ENCODE data around the gene MOB2.

Gene MOB2

DNA sequence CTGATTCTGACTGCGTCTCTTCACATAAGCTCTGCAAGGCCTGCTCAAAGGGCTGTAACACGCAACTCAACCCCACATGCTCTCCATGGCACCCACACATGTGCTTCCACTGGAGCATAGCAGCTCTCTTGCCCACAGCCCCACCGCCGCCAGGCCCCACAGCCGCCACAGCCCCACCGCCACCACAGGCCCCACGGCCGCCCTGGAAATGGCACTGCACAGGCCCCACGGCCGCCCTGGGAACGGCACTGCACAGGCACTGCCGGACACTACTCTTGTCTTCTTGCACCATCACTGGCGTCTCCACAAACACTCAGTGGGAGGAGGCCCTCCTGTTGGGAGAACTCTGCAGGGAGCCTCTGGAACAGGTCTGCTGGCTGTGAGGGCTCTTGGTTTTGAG is 8.6 kb downstream of the MOB2 start:
- Histone ChIP-seq H3K9me3 (ENCODE audit: insufficient read depth, low read depth, low read length) (no peaks in the 10 kb centered on the region), H3K4me3 (ENCODE audit: low read length, poor library complexity, severe bottlenecking) (no peak overlapping the region), H3F3A (ENCODE audit: low read depth) (no peaks in the 10 kb centered on the region), H3K27me3 (ENCODE audit: insufficient read depth, low read length, poor library complexity, severe bottlenecking) (no peaks in the 10 kb centered on the region), H3K4me2 (ENCODE audit: low read depth, low read length, poor library complexity, severe bottlenecking) (no peak overlapping the region), H3K36me3 (ENCODE audit: insufficient read depth, low read length) (peaks cover 54% of the 10 kb centered on the region; the same call in 1 of the 2 replicates), H3K79me2 (ENCODE audit: insufficient read depth, low read length) (no peaks in the 10 kb centered on the region), H4K20me1 (ENCODE audit: insufficient read depth, low read length, poor library complexity, severe bottlenecking) (no peaks in the 10 kb centered on the region), H3K9ac (ENCODE audit: low read depth, low read length, poor library complexity, severe bottlenecking) (no peak overlapping the region), H3K9me2 (replicated peaks; ENCODE audit: low read depth, low read length) (no peaks in the 10 kb centered on the region), H3K4me1 (ENCODE audit: insufficient read depth, low read length, poor library complexity, severe bottlenecking) (peaks cover 5% of the 10 kb centered on the region), H2AFZ (ENCODE audit: low read length) (no peak overlapping the region)
- TF ChIP-seq, protein P1, sequence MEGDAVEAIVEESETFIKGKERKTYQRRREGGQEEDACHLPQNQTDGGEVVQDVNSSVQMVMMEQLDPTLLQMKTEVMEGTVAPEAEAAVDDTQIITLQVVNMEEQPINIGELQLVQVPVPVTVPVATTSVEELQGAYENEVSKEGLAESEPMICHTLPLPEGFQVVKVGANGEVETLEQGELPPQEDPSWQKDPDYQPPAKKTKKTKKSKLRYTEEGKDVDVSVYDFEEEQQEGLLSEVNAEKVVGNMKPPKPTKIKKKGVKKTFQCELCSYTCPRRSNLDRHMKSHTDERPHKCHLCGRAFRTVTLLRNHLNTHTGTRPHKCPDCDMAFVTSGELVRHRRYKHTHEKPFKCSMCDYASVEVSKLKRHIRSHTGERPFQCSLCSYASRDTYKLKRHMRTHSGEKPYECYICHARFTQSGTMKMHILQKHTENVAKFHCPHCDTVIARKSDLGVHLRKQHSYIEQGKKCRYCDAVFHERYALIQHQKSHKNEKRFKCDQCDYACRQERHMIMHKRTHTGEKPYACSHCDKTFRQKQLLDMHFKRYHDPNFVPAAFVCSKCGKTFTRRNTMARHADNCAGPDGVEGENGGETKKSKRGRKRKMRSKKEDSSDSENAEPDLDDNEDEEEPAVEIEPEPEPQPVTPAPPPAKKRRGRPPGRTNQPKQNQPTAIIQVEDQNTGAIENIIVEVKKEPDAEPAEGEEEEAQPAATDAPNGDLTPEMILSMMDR (conservative IDR thresholded peaks at IDR 0.05; ENCODE audit: low read length) = no peak
- TF ChIP-seq EZH2phosphoT487 (IDR thresholded peaks at IDR 0.05; ENCODE audit: borderline replicate concordance) = no peak

DNA sequence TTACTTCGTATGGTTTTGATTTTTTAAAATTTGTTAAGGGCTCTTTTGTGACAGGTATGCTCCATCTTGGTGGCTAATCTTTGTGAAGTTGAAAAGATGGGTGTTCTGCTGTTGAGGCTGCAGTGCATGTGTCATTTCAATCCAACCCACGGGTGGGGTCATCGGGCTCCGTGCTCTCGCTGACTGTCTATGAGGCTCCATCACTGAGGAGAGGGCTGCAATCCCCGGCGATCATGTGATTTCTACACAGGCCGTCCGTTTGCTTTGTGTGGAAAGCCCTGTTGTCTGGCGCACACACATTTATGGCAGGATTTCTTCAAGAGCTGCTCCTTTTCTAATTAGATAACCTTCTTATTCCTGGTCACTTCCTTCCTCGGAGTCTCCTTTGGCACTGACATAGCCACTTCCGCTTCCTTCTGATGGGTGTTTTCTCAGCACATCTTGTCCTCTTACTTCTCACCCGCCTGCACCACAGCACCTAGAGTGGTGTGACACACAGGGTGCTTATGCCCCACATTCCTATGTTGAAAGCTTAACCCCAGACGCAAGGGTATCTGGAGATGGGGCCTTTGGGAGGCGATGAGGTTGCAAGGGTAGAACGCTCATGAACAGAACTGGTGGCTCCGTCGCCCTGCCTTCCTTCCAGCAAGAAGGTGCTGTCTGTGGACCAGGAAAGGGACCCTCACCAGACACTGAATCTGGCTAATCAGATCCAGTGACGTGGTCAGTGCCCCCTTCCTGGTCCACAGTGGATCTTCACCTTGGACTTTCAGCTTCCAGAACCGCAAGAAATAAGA is 9.4 kb downstream of the MOB2 start:
- no peak overlapping the region for H3K9ac ChIP-seq (ENCODE audit: low read depth, low read length, poor library complexity, severe bottlenecking)
- H4K20me1 ChIP-seq (ENCODE audit: insufficient read depth, low read length, poor library complexity, severe bottlenecking) = no peaks in the 10 kb centered on the region
- H3K4me1 ChIP-seq (ENCODE audit: insufficient read depth, low read length, poor library complexity, severe bottlenecking) = peaks cover 5% of the 10 kb centered on the region
- no peak overlapping the region for H3K4me3 ChIP-seq (ENCODE audit: low read length, poor library complexity, severe bottlenecking)
- no peaks in the 10 kb centered on the region for H3K9me3 ChIP-seq (ENCODE audit: insufficient read depth, low read depth, low read length)
- H3K79me2 ChIP-seq (ENCODE audit: insufficient read depth, low read length) = no peaks in the 10 kb centered on the region
- no peak overlapping the region for H3K4me2 ChIP-seq (ENCODE audit: low read depth, low read length, poor library complexity, severe bottlenecking)
- H3K36me3 ChIP-seq (ENCODE audit: insufficient read depth, low read length) = peaks cover 54% of the 10 kb centered on the region; the same call in 1 of the 2 replicates
- no peak for TF ChIP-seq EZH2phosphoT487 (IDR thresholded peaks at IDR 0.05; ENCODE audit: borderline replicate concordance)
- TF ChIP-seq, protein P1 (conservative IDR thresholded peaks at IDR 0.05; ENCODE audit: low read length) = no peak
- H3K27me3 ChIP-seq (ENCODE audit: insufficient read depth, low read length, poor library complexity, severe bottlenecking) = no peaks in the 10 kb centered on the region
- H2AFZ ChIP-seq (ENCODE audit: low read length) = no peak overlapping the region
- H3F3A ChIP-seq (ENCODE audit: low read depth) = no peaks in the 10 kb centered on the region
- H3K9me2 ChIP-seq (replicated peaks; ENCODE audit: low read depth, low read length) = no peaks in the 10 kb centered on the region

DNA sequence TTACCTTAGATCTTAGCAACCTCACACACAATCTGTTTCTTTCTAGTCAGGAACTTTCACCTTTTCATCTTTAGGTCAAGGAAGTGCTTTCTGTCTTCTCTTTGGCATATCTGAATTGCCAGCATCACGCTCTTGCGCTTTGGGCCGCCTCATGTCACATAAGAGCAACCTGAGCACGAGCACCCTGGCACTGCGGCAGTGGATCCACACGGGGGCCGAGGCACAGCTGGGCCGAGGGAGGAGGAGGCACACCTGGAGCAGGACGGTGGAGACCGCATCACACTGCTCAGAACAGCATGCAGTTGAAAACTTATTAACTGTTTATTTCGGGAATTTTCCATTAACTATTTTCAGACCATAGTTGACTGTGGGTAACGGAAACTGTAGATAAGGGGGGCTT is 10.7 kb downstream of the MOB2 start:
- H3K4me3 ChIP-seq (ENCODE audit: low read length, poor library complexity, severe bottlenecking) = no peak overlapping the region
- no peaks in the 10 kb centered on the region for H3K9me2 ChIP-seq (replicated peaks; ENCODE audit: low read depth, low read length)
- no peak overlapping the region for H3K4me2 ChIP-seq (ENCODE audit: low read depth, low read length, poor library complexity, severe bottlenecking)
- no peaks in the 10 kb centered on the region for H4K20me1 ChIP-seq (ENCODE audit: insufficient read depth, low read length, poor library complexity, severe bottlenecking)
- H3K9ac ChIP-seq (ENCODE audit: low read depth, low read length, poor library complexity, severe bottlenecking) = no peak overlapping the region
- H3K79me2 ChIP-seq (ENCODE audit: insufficient read depth, low read length) = no peaks in the 10 kb centered on the region
- TF ChIP-seq, protein P1 (conservative IDR thresholded peaks at IDR 0.05; ENCODE audit: low read length) = no peak
- TF ChIP-seq EZH2phosphoT487 (IDR thresholded peaks at IDR 0.05; ENCODE audit: borderline replicate concordance) = no peak
- H3K9me3 ChIP-seq (ENCODE audit: insufficient read depth, low read depth, low read length) = no peaks in the 10 kb centered on the region
- H2AFZ ChIP-seq (ENCODE audit: low read length) = no peak overlapping the region
- H3K4me1 ChIP-seq (ENCODE audit: insufficient read depth, low read length, poor library complexity, severe bottlenecking) = peaks cover 5% of the 10 kb centered on the region
- H3K27me3 ChIP-seq (ENCODE audit: insufficient read depth, low read length, poor library complexity, severe bottlenecking) = no peaks in the 10 kb centered on the region
- peaks cover 59% of the 10 kb centered on the region; the same call in 1 of the 2 replicates for H3K36me3 ChIP-seq (ENCODE audit: insufficient read depth, low read length)
- no peaks in the 10 kb centered on the region for H3F3A ChIP-seq (ENCODE audit: low read depth)
